Mucosa of descending colon (tissue), 3 donors: ENCODE measurements around the gene NUDC. TPM values are rescaled to one million over a fixed set of nuclear protein-coding genes. Genes with fewer than 3 reads are reported as not detected.

Experiments used
- ATAC-seq: fragments of 200-7000 bp; cut with Tn5 transposase; one replicate; pipeline ENCODE4 v1.9.1; 2020; ENCODE audit warnings: mild to moderate bottlenecking, moderate library complexity
- DNase-seq, 3 donors: peaks; one replicate each; pipeline ENCODE4 v3.0.0-alpha.2; 2020
- H3K36me3 ChIP-seq: fragments of 200-600 bp; one replicate; pipeline ENCODE4 v1.8.0; 2021; ENCODE audit warnings: low read depth, mild to moderate bottlenecking
- H3K4me1 ChIP-seq: fragments of 200-600 bp; one replicate; pipeline ENCODE4 v1.8.0; 2021; ENCODE audit warnings: low read depth, mild to moderate bottlenecking
- H3K4me3 ChIP-seq: fragments of 200-600 bp; one replicate; pipeline ENCODE4 v1.8.0; 2021; ENCODE audit warnings: mild to moderate bottlenecking
- H3K9me3 ChIP-seq: fragments of 200-600 bp; one replicate; pipeline ENCODE4 v1.8.0; 2021; ENCODE audit warnings: mild to moderate bottlenecking
- CTCF ChIP-seq: fragments of 200-600 bp; IDR thresholded peaks from one replicate; pipeline ENCODE4 v1.8.0; 2022; ENCODE audit warnings: antibody characterized with exemption, mild to moderate bottlenecking
- intact Hi-C, 2 donors: fragments of 100-400 bp; cut with DNase I in 1 of 2; cut with micrococcal nuclease in 1 of 2; formaldehyde crosslinking; loops; one replicate each; pipeline versions ENCODE4 v1.11.0 to v1.11.1; 2022; cut with DNase I, micrococcal nuclease
- total RNA-seq, 3 donors: library from RNA; stranded (reverse); fragmentation: NEBNext Ultra II Directional in 2 of 3; extraction: Animal tissue kit (Norgen Biotek cat#: 25700) in 2 of 3; gene quantifications; one replicate each; pipeline versions ENCODE4 v1.2.1 to v1.2.4, GENCODE V29; 2021 to 2023
- donor health status: DM: no; HTN: no; CAD: no; lungs with moderate emphysema.
- donor health status: DM: no; HTN: no; CAD: no.
- donor health status: DM: no; HTN: yes; CAD: no.

Gene NUDC
- total RNA-seq, 3 donors from 2014 or later = 36.2 to 83.5 (median 43.1) TPM

GRCh38 chr1:26909951-26910342, 11.6 kb upstream of the NUDC start:
- ATAC-seq (no peak), DNase-seq (no peak)
- no peak for TF ChIP-seq CTCF
- Histone ChIP-seq H3K36me3 (no peaks in the 10 kb centered on the region), H3K4me3 (no peak overlapping the region), H3K9me3 (no peaks in the 10 kb centered on the region), H3K4me1 (peaks cover 25% of the 10 kb centered on the region)
- intact Hi-C loops = no loop called here

- ATAC-seq = peak; percentile 39
- Histone ChIP-seq H3K36me3 (no peaks in the 10 kb centered on the region), H3K9me3 (no peaks in the 10 kb centered on the region), H3K4me3 (no peak overlapping the region), H3K4me1 (peaks cover 28% of the 10 kb centered on the region)
- no peak for TF ChIP-seq CTCF
- intact Hi-C loops = no loop called here
- peak in 1 of 3 donors; percentile 42 for DNase-seq
Measured at GRCh38 chr1:26910343-26911160, 11.0 kb upstream of the NUDC start.

GRCh38 chr1:26911399-26912146, 10.0 kb upstream of the NUDC start:
- H3K4me1 ChIP-seq = peaks cover 28% of the 10 kb centered on the region
- H3K9me3 ChIP-seq = no peaks in the 10 kb centered on the region
- ATAC-seq = no peak
- intact Hi-C loops = no loop called here
- no peak for TF ChIP-seq CTCF
- no peak overlapping the region for H3K4me3 ChIP-seq
- H3K36me3 ChIP-seq = no peaks in the 10 kb centered on the region
- peak in 1 of 3 donors; percentile 54 for DNase-seq

- intact Hi-C loops = no loop called here
- DNase-seq = no peak
- Histone ChIP-seq H3K9me3 (no peaks in the 10 kb centered on the region), H3K36me3 (no peaks in the 10 kb centered on the region), H3K4me3 (no peak overlapping the region), H3K4me1 (peaks cover 28% of the 10 kb centered on the region)
- no peak for ATAC-seq
- TF ChIP-seq CTCF = no peak
Measured at GRCh38 chr1:26912147-26912490, 9.4 kb upstream of the NUDC start.

- intact Hi-C loops = no loop called here
- peak in 1 of 3 donors; percentile 60 for DNase-seq
- Histone ChIP-seq H3K36me3 (no peaks in the 10 kb centered on the region), H3K4me1 (peaks cover 28% of the 10 kb centered on the region), H3K9me3 (no peaks in the 10 kb centered on the region), H3K4me3 (no peak overlapping the region)
- ATAC-seq = peak; percentile 14
- no peak for TF ChIP-seq CTCF
Measured at GRCh38 chr1:26913389-26913753, 8.2 kb upstream of the NUDC start.
